ENCODE measurements around the gene C11orf58.

C11orf58 gene

GRCh38 chr11:16786131-16786530 is 47.7 kb downstream of the C11orf58 start:
- no peak for DNase-seq

GRCh38 chr11:16787035-16787742 is 48.7 kb downstream of the C11orf58 start:
- no peak for DNase-seq

GRCh38 chr11:16788141-16789062 is 50.0 kb downstream of the C11orf58 start:
- DNase-seq, result peak; percentile 50

GRCh38 chr11:16789063-16789420 is 50.6 kb downstream of the C11orf58 start:
- DNase-seq, result no peak

GRCh38 chr11:16789560-16790485 is 51.4 kb downstream of the C11orf58 start:
- no peak for DNase-seq

GRCh38 chr11:16790486-16791190 is 52.2 kb downstream of the C11orf58 start:
- no peak for DNase-seq

- no peak for DNase-seq
Observed at GRCh38 chr11:16791191-16791961, 52.9 kb downstream of the C11orf58 start.

- no peak for DNase-seq
Observed at GRCh38 chr11:16792426-16792825, 54.0 kb downstream of the C11orf58 start.

- DNase-seq, result no peak
Observed at GRCh38 chr11:16793009-16793408, 54.6 kb downstream of the C11orf58 start.

- no peak for DNase-seq
Observed at GRCh38 chr11:16793511-16793910, 55.1 kb downstream of the C11orf58 start.

GRCh38 chr11:16794047-16794818 is 55.8 kb downstream of the C11orf58 start:
- no peak for DNase-seq

GRCh38 chr11:16795146-16795545 is 56.7 kb downstream of the C11orf58 start:
- DNase-seq, result no peak

GRCh38 chr11:16796311-16796710 is 57.9 kb downstream of the C11orf58 start:
- no peak for DNase-seq

GRCh38 chr11:16797776-16798175 is 59.3 kb downstream of the C11orf58 start:
- no peak for DNase-seq

- no peak for DNase-seq
Observed at GRCh38 chr11:16799221-16799620, 60.8 kb downstream of the C11orf58 start.

- DNase-seq, result no peak
Observed at GRCh38 chr11:16799890-16800289, 61.4 kb downstream of the C11orf58 start.

GRCh38 chr11:16800382-16800781 is 61.9 kb downstream of the C11orf58 start:
- no peak for DNase-seq

GRCh38 chr11:16801288-16801980 is 63.0 kb downstream of the C11orf58 start:
- DNase-seq, result no peak

- DNase-seq, result no peak
Observed at GRCh38 chr11:16804104-16804947, 65.9 kb downstream of the C11orf58 start.
